Caco-2 (cell line): Measurements from ENCODE around the gene PCDH1. TPM values are rescaled to one million over a fixed set of nuclear protein-coding genes. Genes with fewer than 3 reads are reported as not detected.

ENCODE experiments used
- BruUV-seq: library from RNA; stranded (reverse); fragments of 400-500 nt; replicated peaks from 2 replicates; lab custom pipeline; 2021; lab: Mats Ljungman, UMichigan
- CTCF ChIA-PET: fragments of 300-600 bp; sonication (Branson Sonifier 250); formaldehyde crosslinking; loops from one replicate; lab custom pipeline; 2022; ENCODE audit warnings: antibody characterized with exemption; lab: Charles Lee
- POLR2A ChIA-PET: fragments of 300-600 bp; sonication (Branson Sonifier 250); formaldehyde crosslinking; loops from one replicate; lab custom pipeline; 2022; ENCODE audit warnings: antibody characterized with exemption; lab: Charles Lee
- DNase-seq, 2 experiments: peaks; one replicate each; pipeline versions ENCODE4 v3.0.0 to v3.0.0-alpha.2; 2020 to 2022
- H3K27me3 ChIP-seq: replicated peaks from 2 replicates; pipeline ENCODE4 v1.6.0; 2011; ENCODE audit warnings: low read length; ENCODE audit not compliant: control insufficient read depth, insufficient read depth
- H3K36me3 ChIP-seq: 2 replicates; pipeline ENCODE4 v1.5.1; 2011; ENCODE audit warnings: low read length; ENCODE audit not compliant: control insufficient read depth, insufficient read depth
- H3K4me1 ChIP-seq: fragments of 250-450 bp; sonication (Bioruptor Pico); 2 replicates; pipeline ENCODE4 v1.5.1; 2020; ENCODE audit warnings: mild to moderate bottlenecking
- H3K4me3 ChIP-seq: 2 replicates; pipeline ENCODE4 v1.5.1; 2011; ENCODE audit warnings: low read depth, mild to moderate bottlenecking, control low read depth, low read length
- H3K9me3 ChIP-seq: fragments of 250-450 bp; sonication (Bioruptor Pico); 2 replicates; pipeline ENCODE4 v1.5.1; 2020; ENCODE audit warnings: mild to moderate bottlenecking, moderate library complexity
- H3K27ac Mint-ChIP-seq: one replicate; pipeline ENCODE4 v1.8.0; 2022; ENCODE audit warnings: mixed read lengths; ENCODE audit not compliant: unreplicated experiment
- H3K27me3 Mint-ChIP-seq: one replicate; pipeline ENCODE4 v1.8.0; 2022; ENCODE audit warnings: mixed read lengths; ENCODE audit not compliant: insufficient read depth, unreplicated experiment
- H3K36me3 Mint-ChIP-seq: one replicate; pipeline ENCODE4 v1.8.0; 2022; ENCODE audit warnings: mild to moderate bottlenecking, mixed read lengths; ENCODE audit not compliant: insufficient read depth, unreplicated experiment
- H3K4me1 Mint-ChIP-seq: one replicate; pipeline ENCODE4 v1.8.0; 2022; ENCODE audit warnings: low read depth, mixed read lengths; ENCODE audit not compliant: unreplicated experiment
- H3K4me3 Mint-ChIP-seq: one replicate; pipeline ENCODE4 v1.8.0; 2022; ENCODE audit warnings: mild to moderate bottlenecking, moderate library complexity, mixed read lengths; ENCODE audit not compliant: unreplicated experiment
- H3K9me3 Mint-ChIP-seq: one replicate; pipeline ENCODE4 v1.8.0; 2022; ENCODE audit warnings: mixed read lengths; ENCODE audit not compliant: unreplicated experiment
- CTCF ChIP-seq, 2 experiments: fragments of 200-600 bp in 1 of 2; IDR thresholded peaks; 1 replicate in 1 of 2; 2 replicates in 1 of 2; pipeline versions ENCODE4 v1.5.1 to v1.8.0; 2011 to 2022; ENCODE audit warnings: antibody characterized with exemption in 1 of 2, control low read depth in 1 of 2, inconsistent platforms in 1 of 2, low read depth in 1 of 2, low read length in 1 of 2, mild to moderate bottlenecking in 1 of 2, moderate library complexity in 1 of 2; ENCODE audit not compliant: insufficient read depth in 1 of 2, severe bottlenecking in 1 of 2, unreplicated experiment in 1 of 2
- intact Hi-C: fragments of 100-400 bp; cut with micrococcal nuclease; formaldehyde crosslinking; loops from one replicate; pipeline ENCODE4 v1.10.0; 2022; ENCODE audit not compliant: unreplicated experiment
- total RNA-seq: library from RNA; stranded (reverse); gene quantifications from 2 replicates; pipeline ENCODE4 v1.2.3, GENCODE V29; 2022

PCDH1 gene
- total RNA-seq, 1 experiment from 2014 or later, result 1.5 TPM

- no peaks in the 10 kb centered on the region for H3K36me3 ChIP-seq
- CTCF ChIA-PET, result interaction anchor here (1.0 kb wide), 1 partner anchor 8 kb away, joined by 3 read pairs; no protein-coding TSS in a partner anchor
- no peak for TF ChIP-seq CTCF (IDR thresholded peaks at IDR 0.05; ENCODE audit: insufficient read depth in 1 of 2, low read depth in 1 of 2, low read length in 1 of 2, severe bottlenecking in 1 of 2, unreplicated experiment in 1 of 2)
- Mint-ChIP-seq H3K36me3 (no peaks in the 10 kb centered on the region), H3K27me3 (peaks cover 11% of the 10 kb centered on the region), H3K9me3 (no peaks in the 10 kb centered on the region), H3K27ac (no peak overlapping the region), H3K4me3 (no peak overlapping the region), H3K4me1 (no peaks in the 10 kb centered on the region)
- H3K9me3 ChIP-seq, result no peaks in the 10 kb centered on the region
- H3K4me1 ChIP-seq, result no peaks in the 10 kb centered on the region
- H3K4me3 ChIP-seq, result no peak overlapping the region
- DNase-seq, result no peak
- POLR2A ChIA-PET, result no interaction called here
- intact Hi-C loops, result no loop called here
- no TSS peak for BruUV-seq
- 0 out of 2 replicates have a peak, but pooled peaks cover 2% of the 10 kb centered on the region for H3K27me3 ChIP-seq
Observed at GRCh38 chr5:141808857-141809256, 69.4 kb downstream of the PCDH1 start.

- Histone ChIP-seq H3K9me3 (no peaks in the 10 kb centered on the region), H3K4me1 (no peaks in the 10 kb centered on the region), H3K36me3 (no peaks in the 10 kb centered on the region), H3K27me3 (0 out of 2 replicates have a peak, but pooled peaks cover 2% of the 10 kb centered on the region), H3K4me3 (no peak overlapping the region)
- Mint-ChIP-seq H3K27me3 (peaks cover 11% of the 10 kb centered on the region), H3K9me3 (no peaks in the 10 kb centered on the region), H3K4me1 (no peaks in the 10 kb centered on the region), H3K36me3 (no peaks in the 10 kb centered on the region), H3K27ac (no peak overlapping the region), H3K4me3 (no peak overlapping the region)
- POLR2A ChIA-PET, result no interaction called here
- CTCF ChIA-PET, result interaction anchor here (0.6 to 1.0 kb wide), 2 partner anchors 9 to 53 kb away, joined by 3 to 4 read pairs; no protein-coding TSS in a partner anchor
- intact Hi-C loops, result no loop called here
- BruUV-seq, result no TSS peak
- no peak for DNase-seq
- TF ChIP-seq CTCF (IDR thresholded peaks at IDR 0.05; ENCODE audit: insufficient read depth in 1 of 2, low read depth in 1 of 2, low read length in 1 of 2, severe bottlenecking in 1 of 2, unreplicated experiment in 1 of 2), result no peak
Observed at GRCh38 chr5:141807732-141808131, 70.5 kb downstream of the PCDH1 start.

- H3K27me3 Mint-ChIP-seq, result peaks cover 11% of the 10 kb centered on the region
- no peak for TF ChIP-seq CTCF (IDR thresholded peaks at IDR 0.05; ENCODE audit: insufficient read depth in 1 of 2, low read depth in 1 of 2, low read length in 1 of 2, severe bottlenecking in 1 of 2, unreplicated experiment in 1 of 2)
- intact Hi-C loops, result no loop called here
- H3K9me3 ChIP-seq, result no peaks in the 10 kb centered on the region
- CTCF ChIA-PET, result no interaction called here
- no peak overlapping the region for H3K4me3 Mint-ChIP-seq
- no peaks in the 10 kb centered on the region for H3K9me3 Mint-ChIP-seq
- H3K36me3 ChIP-seq, result no peaks in the 10 kb centered on the region
- no TSS peak for BruUV-seq
- H3K27me3 ChIP-seq, result 0 out of 2 replicates have a peak, but pooled peaks cover 2% of the 10 kb centered on the region
- DNase-seq, result no peak
- no peaks in the 10 kb centered on the region for H3K4me1 ChIP-seq
- H3K27ac Mint-ChIP-seq, result no peak overlapping the region
- POLR2A ChIA-PET, result no interaction called here
- H3K4me3 ChIP-seq, result no peak overlapping the region
- H3K4me1 Mint-ChIP-seq, result no peaks in the 10 kb centered on the region
- no peaks in the 10 kb centered on the region for H3K36me3 Mint-ChIP-seq
Observed at GRCh38 chr5:141807329-141807728, 70.9 kb downstream of the PCDH1 start.
